Measurements from ENCODE around the gene TMEM52. TPM values are rescaled to one million over a fixed set of nuclear protein-coding genes. Genes with fewer than 3 reads are reported as not detected.

Gene TMEM52
- total and polyA plus RNA-seq, 2 of the 8 experiments (the other 6 are each of a cell fraction or from before 2014, with no cell fraction given) = 14.6 to 30.2 TPM

DNA sequence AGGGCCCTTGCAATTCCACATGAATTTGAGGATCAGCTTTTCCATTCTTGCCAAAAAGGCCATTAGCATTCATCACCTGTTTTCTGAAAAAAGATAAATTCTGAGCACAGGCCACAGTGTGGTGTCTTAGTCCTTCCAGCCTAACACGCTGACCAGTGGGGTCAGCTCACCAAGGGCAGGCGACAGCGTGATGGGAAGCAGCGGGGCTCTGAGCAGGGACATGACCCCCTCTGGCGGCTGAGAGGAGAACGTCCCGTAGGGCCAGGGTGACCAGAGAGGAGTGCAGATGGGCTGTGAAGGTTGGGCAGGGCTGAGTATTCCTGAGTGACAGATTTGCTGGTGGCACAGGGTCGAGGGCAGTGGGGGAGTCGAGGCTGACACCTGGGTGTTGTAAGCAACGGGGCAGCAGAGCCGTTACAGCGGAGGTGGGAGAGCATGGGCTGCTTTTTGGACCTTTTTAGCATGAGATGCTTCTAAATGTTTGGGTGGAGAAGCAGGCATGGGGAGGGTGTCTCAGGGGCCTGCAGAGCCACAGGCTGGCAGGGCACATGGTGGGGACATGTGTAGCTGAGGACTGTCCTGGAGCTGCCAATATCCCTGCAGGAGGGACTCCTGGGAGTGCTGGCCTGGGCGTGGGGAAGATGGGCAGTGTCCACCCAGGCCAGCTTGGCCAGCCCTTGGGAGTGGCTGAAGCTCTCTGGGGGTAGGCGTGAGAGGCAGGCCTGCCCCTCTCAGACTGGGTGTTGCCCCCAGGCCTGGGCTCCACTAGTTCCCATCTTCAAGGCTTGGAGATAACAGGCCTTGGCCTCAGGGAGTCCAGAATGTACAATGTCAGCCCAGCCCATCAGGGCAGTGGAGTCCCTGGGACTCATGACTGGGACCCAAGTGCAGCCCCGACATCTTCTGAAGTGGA lies 12.6 kb downstream of the TMEM52 start (continued):
- TF ChIP-seq RNF2 (IDR thresholded peaks at IDR 0.05; ENCODE audit: borderline replicate concordance, low read depth, low read length, missing control alignments, poor library complexity, severe bottlenecking) = no peak
- no peak for TF ChIP-seq FOSL1 (IDR thresholded peaks at IDR 0.05; ENCODE audit: insufficient read depth, low read depth, low read length)
- TF ChIP-seq PHF8 (conservative IDR thresholded peaks at IDR 0.05; ENCODE audit: low read depth, low read length) = no peak
- TF ChIP-seq RBBP5 (IDR thresholded peaks at IDR 0.05; ENCODE audit: borderline replicate concordance, low read depth, low read length) = no peak
- TF ChIP-seq POLR2A (IDR thresholded peaks at IDR 0.05; ENCODE audit: control extremely low read depth in 1 of 2, low read depth in 2 of 2, low read length in 2 of 2) = no peak
- TF ChIP-seq SRF (IDR thresholded peaks at IDR 0.05; ENCODE audit: low read depth, low read length) = no peak

Data from H1 (cell line).